GM12874 (cell line): ENCODE data around the gene SLC7A6OS.

Source experiments
- CTCF ChIP-seq: IDR thresholded peaks from 2 replicates; pipeline ENCODE4 v1.5.1; 2011; ENCODE audit warnings: low read depth, mild to moderate bottlenecking, control low read depth, low read length, moderate library complexity; ENCODE audit not compliant: insufficient read depth

The SLC7A6OS gene

DNA sequence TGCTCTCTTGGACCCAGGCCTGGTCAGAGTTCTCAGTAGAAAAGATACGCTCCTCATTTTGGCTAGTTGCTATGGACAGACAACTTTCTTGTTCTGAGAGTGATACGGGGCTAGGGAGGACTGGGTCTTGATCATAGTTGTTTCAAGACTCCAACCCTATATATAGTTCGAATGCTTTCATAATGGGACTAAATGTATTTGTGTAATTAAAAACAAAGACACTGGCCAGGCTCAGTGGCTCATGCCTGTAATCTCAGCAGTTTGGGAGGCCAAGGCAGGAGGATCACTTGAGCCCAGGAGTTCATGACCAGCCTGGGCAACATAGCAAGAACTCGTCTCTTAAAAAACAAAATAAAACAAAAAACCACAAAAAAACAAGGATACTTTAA, 28.7 kb downstream of the SLC7A6OS start:
- TF ChIP-seq CTCF: no peak

DNA sequence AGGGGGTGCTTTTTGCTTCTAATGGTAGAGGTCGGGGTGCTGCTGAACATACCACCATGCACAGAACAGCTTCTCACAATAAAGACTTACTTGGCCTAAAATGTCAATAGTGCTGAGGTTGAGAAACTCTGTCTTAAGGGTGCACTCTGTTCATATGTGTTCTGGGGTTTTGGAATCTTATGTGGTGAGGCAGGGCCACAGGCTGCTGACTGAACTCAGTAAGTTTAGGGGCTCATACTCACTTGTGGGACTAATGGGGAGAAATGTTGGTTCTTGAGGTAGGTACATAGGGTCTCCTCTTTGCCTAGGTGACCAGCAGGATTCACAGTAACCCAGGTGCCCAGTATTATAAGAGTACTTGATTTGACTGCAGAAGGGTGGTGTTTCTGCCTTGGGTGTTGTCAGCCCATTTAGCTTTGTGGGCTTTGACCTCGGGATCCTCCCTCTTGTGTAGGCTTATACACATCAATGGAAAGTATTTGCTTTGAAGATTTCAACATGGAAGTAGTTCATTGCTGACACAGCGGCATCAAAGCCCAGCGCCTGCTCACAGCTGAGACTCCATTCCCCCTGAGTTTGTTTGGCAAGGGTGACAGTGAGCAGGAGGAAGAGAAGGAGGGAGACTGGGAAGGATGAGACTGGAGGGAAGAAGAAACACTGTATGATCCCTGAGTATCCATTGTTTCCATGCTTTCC, 29.2 kb downstream of the SLC7A6OS start:
- TF ChIP-seq CTCF: no peak

- TF ChIP-seq CTCF: no peak
Observed at GRCh38 chr16:68279726-68280558, 30.8 kb downstream of the SLC7A6OS start.

DNA sequence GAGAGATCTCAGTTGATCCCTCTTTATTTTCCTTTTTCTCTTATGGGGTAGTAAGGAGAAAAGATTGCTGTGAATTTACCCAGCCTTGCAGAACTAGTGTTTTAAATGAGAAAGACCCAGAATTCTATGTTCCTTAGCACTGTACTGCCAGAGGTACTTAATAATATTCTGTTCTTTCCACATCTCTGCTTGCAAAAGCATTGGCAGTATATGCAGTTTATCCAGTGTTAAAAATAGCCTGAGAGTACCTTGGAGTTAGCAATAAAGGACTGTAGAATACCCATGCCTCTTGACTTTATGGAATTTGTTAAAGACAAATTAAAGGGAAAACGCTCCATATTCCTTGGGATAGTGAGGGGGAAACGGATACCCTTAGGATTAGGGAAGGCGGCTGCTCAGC, 34.5 kb downstream of the SLC7A6OS start:
- no peak for TF ChIP-seq CTCF

GRCh38 chr16:68275611-68276191, 35.0 kb downstream of the SLC7A6OS start:
- TF ChIP-seq CTCF: no peak

GRCh38 chr16:68274441-68274840, 36.3 kb downstream of the SLC7A6OS start:
- no peak for TF ChIP-seq CTCF

DNA sequence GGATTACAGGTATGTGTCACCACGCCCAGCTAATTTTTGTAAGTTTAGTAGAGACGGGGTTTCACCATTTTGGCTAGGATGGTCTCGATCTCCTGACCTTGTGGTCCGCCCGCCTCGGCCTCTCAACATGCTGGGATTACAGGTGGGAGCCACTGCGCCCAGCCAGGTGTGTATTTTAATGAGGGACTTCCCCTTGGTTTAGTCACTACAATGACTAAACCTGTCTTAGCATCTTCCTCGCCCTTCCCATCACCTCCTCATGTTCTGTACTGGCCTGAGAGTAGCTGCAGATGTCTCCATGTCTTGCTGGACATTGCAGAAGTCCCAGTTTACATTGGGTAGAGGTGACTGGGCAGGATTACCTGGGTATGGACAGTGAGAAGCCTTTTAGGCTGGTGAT, 36.9 kb downstream of the SLC7A6OS start:
- no peak for TF ChIP-seq CTCF
